HG03103 (cell line): ENCODE measurements around the gene G0S2.

Experiments
- ATAC-seq: cut with Tn5 transposase; IDR thresholded peaks from one replicate; pipeline ENCODE4 v1.9.1; 2021; ENCODE audit warnings: low read depth; ENCODE audit not compliant: unreplicated experiment

Gene G0S2

GRCh38 chr1:209648346-209648745, 26.9 kb upstream of the G0S2 start:
- ATAC-seq, result no peak

GRCh38 chr1:209648931-209649776, 26.1 kb upstream of the G0S2 start:
- no peak for ATAC-seq

- no peak for ATAC-seq
These were observed 24.8 kb upstream of the G0S2 start for GRCh38 chr1:209650454-209650853.

GRCh38 chr1:209651138-209651587, 24.0 kb upstream of the G0S2 start:
- ATAC-seq, result no peak

GRCh38 chr1:209652121-209652735, 23.0 kb upstream of the G0S2 start, which contains the start of gene LAMB3:
Gene LAMB3, minus strand, starts transcription at chr1:209652425. Its CDS starts 1,481 bp downstream, at chr1:209650944.
- no peak for ATAC-seq

GRCh38 chr1:209652873-209653401, 22.3 kb upstream of the G0S2 start:
- ATAC-seq, result no peak

GRCh38 chr1:209653915-209654351, 21.3 kb upstream of the G0S2 start:
- no peak for ATAC-seq

GRCh38 chr1:209655411-209656231, 19.6 kb upstream of the G0S2 start:
- no peak for ATAC-seq

GRCh38 chr1:209657140-209657879, 17.9 kb upstream of the G0S2 start:
- no peak for ATAC-seq

GRCh38 chr1:209657918-209658317, 17.3 kb upstream of the G0S2 start:
- no peak for ATAC-seq

- ATAC-seq, result peak; percentile 79
These were observed 15.3 kb upstream of the G0S2 start for GRCh38 chr1:209659909-209660308.

- ATAC-seq, result no peak
These were observed 14.1 kb upstream of the G0S2 start for GRCh38 chr1:209661071-209661470.

GRCh38 chr1:209662879-209663327, 12.3 kb upstream of the G0S2 start:
- ATAC-seq, result no peak

GRCh38 chr1:209667103-209667502, 8.1 kb upstream of the G0S2 start:
- no peak for ATAC-seq

GRCh38 chr1:209667708-209668107, 7.5 kb upstream of the G0S2 start:
- ATAC-seq, result no peak

GRCh38 chr1:209670441-209671082, 4.7 kb upstream of the G0S2 start:
- ATAC-seq, result no peak

- peak; percentile 87 for ATAC-seq
These were observed 2.2 kb upstream of the G0S2 start for GRCh38 chr1:209672705-209673630.

- no peak for ATAC-seq
These were observed 1.4 kb upstream of the G0S2 start for GRCh38 chr1:209673631-209674417.
